GM10847 (cell line): ENCODE data around the gene SERPINA5.

ENCODE experiments used
- POLR2A ChIP-seq: IDR thresholded peaks from 2 replicates; pipeline ENCODE4 v1.6.1; 2011; ENCODE audit not compliant: insufficient read length; ENCODE audit errors: extremely low read depth

SERPINA5 gene

GRCh38 chr14:94620597-94620996 lies 39.4 kb downstream of the SERPINA5 start:
- TF ChIP-seq POLR2A: no peak

- TF ChIP-seq POLR2A: no peak
Observed at GRCh38 chr14:94621358-94622134, 40.3 kb downstream of the SERPINA5 start.

GRCh38 chr14:94622653-94623421 lies 41.6 kb downstream of the SERPINA5 start:
- TF ChIP-seq POLR2A: no peak

- no peak for TF ChIP-seq POLR2A
Observed at GRCh38 chr14:94623422-94623809, 42.2 kb downstream of the SERPINA5 start.

GRCh38 chr14:94623856-94624499 lies 42.8 kb downstream of the SERPINA5 start:
- TF ChIP-seq POLR2A: no peak

GRCh38 chr14:94624537-94625352 lies 43.5 kb downstream of the SERPINA5 start:
- no peak for TF ChIP-seq POLR2A

GRCh38 chr14:94625353-94625635 lies 44.1 kb downstream of the SERPINA5 start:
- TF ChIP-seq POLR2A: no peak

GRCh38 chr14:94628578-94628977 lies 47.4 kb downstream of the SERPINA5 start:
- TF ChIP-seq POLR2A: no peak

- no peak for TF ChIP-seq POLR2A
Observed at GRCh38 chr14:94630396-94630795, 49.2 kb downstream of the SERPINA5 start.

- TF ChIP-seq POLR2A: no peak
Observed at GRCh38 chr14:94631050-94631449, 49.8 kb downstream of the SERPINA5 start.

- no peak for TF ChIP-seq POLR2A
Observed at GRCh38 chr14:94631536-94632304, 50.5 kb downstream of the SERPINA5 start.

GRCh38 chr14:94632305-94632590 lies 51.0 kb downstream of the SERPINA5 start:
- no peak for TF ChIP-seq POLR2A

- TF ChIP-seq POLR2A: no peak
Observed at GRCh38 chr14:94633121-94633520, 51.9 kb downstream of the SERPINA5 start.

- TF ChIP-seq POLR2A: no peak
Observed at GRCh38 chr14:94635154-94635553, 53.9 kb downstream of the SERPINA5 start.
